SW 1271 (cell line): ENCODE results near the gene SCN2B.
"Not testable (repeated sequence)": the region's sequence is repeated elsewhere in the genome, so short reads cannot be mapped to it uniquely, and the experiment has no call there.

Experiments used
- DNase-seq, 2 experiments: peaks; one replicate each; lab custom pipeline; 2025; lab: John Stamatoyannopoulos, UW

SCN2B gene

GRCh38 chr11:118206391-118207031, 30.1 kb upstream of the SCN2B start:
- DNase-seq, result no peak

GRCh38 chr11:118205606-118206378, 29.4 kb upstream of the SCN2B start:
- DNase-seq, result no peak

DNA sequence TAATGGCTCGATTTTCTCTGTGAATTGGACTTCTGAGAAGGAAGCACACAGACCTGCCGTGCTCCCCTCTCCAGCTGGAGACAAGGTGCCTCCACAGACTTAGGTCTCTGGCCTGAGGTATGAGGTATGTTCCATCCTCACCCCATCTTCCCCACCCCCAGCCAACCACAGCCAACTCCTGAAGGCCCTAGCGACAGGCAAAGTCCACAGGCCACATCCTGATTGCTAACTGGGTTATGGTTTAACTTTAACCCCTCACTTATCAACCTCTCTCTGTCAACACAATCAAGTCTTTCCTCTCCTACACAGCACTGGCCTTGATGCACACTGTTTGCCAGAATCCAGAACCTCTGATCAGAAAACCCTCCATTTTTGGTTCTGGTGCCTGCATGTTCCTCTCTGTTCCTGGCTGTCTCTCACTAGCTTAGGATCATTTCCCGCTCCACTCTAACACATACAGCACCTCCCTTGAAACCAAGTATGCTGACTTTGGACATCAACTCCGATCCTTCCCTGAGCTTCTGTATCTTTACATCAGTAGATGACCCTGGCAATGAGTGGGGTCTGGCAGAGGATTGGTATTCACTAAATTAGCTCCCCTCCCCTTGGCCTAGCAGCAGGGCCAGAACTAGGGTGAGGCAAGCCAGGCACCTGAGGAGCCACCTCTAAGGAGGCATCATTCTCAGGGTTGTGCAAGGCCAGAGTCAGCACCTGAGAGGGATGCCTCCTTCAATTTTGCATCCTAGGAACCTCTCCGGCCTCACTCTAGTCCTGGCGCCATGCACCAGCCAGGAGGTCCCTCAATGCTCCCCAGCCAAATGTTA, 26.4 kb upstream of the SCN2B start:
- DNase-seq, result no peak

GRCh38 chr11:118201966-118202365, 25.5 kb upstream of the SCN2B start:
- no peak for DNase-seq

DNA sequence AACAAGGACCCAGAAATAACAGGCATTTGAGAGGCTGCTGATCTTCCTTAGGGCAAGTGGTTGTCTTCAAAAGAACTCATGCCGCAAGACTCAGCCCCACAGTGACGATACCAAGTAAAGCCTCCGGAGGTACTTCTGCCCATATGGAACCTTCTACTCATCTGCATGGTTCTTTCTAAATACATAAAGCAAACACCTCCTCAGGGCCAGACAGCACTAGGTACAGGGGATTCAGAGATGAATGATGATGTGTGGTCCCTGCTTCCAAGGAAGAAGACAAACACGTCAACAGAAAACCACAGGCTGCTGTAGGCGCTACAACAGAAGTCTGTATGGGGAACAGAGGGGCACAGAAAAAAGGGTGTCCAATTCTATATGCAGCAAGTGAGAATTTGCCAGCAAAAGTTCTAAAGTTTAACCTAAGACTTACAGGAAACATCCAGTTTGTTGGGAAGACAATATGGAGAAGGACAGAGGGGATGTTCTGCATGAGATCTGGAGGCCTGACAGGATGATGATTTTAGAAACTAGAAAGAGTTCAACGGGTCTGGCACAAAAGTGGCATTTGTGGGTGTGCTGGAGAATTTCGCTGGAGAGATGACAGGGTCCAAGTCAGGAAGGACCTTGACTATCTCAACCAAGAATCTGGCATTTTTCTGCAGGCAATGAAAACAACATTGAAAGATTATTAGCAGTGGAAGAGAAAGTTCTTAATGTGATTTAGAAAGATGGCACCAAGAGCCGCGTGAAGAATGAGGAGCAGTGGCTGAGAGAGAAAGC, 24.7 kb upstream of the SCN2B start:
- no peak for DNase-seq

DNA sequence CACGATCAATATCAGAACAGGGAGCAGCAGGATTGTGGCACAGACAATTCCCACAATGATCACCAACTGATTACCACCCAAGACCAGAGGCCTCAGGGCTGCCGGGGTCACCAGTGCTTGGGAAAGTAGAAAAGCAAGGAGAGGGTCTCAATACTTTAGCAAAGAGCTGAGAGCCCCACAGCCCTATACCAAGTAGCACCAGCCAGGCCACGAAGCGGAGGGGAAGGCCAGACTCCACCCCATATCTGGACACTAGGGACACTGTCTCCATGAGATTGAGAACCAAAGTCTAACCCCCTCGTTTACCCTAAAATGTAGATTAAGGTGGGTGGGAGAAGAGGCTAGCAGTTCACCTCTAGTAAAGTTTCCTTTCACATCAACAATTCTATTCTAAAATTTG, 24.1 kb upstream of the SCN2B start:
- no peak for DNase-seq

DNA sequence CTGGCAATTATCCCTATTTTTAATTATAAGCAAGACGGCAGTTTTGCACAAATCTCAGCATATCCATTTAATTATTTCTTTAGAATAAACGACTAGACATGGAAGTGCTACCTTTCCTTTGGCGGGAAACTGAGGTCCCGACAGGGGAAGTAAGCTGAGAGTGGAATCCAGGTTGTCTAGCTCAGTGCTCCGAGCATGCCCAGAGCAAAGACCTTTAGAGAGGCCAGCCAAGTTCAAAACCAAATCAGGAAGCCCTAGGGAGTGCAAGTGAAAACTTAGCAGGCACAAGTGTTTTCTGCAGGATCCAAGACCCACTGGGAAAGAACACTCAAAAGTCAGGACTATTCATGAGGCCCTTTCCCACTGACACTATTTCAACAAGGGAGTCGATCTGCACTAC, 22.7 kb upstream of the SCN2B start:
- DNase-seq, result no peak

- DNase-seq, result peak in 1 of 2 experiments; percentile 38
Measured at GRCh38 chr11:118198370-118198769, 21.9 kb upstream of the SCN2B start.

DNA sequence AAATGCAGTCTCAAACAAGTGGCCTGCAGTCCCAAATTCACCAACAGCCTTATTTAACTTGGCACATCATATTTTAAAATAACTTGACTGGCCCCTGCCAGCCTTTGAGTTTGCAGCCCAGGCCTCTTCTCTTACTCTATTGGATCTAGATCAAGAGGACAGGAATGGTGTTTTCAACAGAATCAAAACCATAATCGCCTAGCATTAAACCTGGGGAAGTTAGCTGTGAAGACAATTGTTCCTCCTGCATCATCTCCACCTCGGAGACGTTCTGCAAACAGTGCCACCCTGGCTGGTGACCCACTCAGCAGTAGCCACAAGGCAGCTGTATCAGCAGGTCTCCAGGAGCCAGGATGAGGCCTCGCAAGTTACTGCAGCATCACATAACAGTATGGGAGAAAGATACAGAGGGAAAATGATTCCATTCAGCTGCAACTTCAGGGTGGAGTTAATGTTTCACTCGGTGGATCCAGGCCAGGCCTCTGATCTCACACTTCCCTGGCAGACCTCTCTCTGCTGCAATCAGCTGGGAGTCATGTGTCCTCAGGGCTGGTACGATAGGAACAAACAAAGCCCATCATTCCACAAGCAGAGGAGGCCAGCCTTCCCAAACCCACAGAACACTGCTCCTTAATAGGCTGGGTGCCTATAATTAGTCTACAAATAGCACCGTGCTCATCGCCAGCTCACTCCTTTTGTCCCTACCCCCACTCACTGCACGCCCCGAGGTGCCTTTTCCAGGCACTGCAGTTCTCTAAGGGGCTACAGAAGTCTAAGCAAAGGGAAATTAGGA, 18.6 kb upstream of the SCN2B start:
- DNase-seq, result no peak

GRCh38 chr11:118193910-118194566, 17.6 kb upstream of the SCN2B start:
- no peak for DNase-seq

DNA sequence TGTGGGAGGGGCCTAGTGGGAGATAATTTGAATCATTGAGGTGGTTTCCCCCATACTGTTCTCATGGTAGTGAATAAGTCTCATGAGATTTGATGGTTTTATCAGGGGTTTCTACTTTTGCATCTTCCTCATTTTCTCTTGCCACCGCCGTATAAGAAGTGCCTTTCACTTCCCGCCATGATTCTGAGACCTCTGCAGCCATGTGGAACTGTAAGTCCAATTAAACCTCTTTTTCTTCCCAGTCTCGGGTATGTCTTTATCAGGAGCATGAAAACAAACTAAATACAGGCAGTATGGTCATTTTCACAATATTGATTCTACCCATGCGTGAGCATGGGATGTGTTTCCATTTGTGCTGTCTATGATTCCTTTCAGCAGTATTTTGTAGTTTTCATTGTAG, 16.4 kb upstream of the SCN2B start:
- not testable (repeated sequence) for DNase-seq

GRCh38 chr11:118190942-118191506, 14.6 kb upstream of the SCN2B start:
- not testable (repeated sequence) for DNase-seq

- DNase-seq, result no peak
Measured at GRCh38 chr11:118186346-118187107, 10.1 kb upstream of the SCN2B start.

DNA sequence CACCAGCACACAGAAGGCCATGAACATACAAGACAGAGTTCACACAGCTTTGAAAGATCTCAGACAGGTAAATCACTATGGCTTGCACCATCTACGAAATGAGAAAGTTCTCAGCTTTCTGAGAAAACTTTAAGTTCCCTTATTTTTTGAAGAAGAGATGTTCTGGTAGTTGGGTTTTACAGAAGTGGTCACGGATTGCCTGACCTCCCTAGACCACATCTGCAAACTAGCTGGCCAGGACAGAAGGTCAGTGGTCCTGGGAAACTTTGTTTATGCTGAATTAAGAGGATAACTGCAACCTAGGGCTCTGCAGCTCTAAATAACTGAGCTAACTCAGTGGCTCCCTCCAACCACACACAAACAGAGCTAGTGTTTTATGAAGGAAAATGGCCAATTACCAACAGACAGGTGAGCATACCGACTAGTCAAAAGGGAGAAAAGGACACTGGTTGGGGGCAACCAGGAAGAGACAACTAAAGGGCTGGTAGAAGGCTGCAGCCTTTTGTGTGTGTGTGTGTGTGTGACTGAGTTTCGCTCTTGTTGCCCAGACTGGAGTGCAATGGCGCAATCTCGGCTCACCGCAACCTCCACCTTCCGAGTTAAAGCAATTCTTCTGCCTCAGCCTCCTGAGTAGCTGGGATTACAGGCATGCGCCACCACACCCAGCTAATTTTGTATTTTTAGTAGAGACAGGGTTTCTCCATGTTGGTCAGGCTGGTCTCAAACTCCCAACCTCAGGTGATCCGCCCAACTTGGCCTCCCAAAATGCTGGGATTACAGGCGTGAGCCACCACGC, 8.5 kb upstream of the SCN2B start:
- no peak for DNase-seq

GRCh38 chr11:118183691-118184090, 7.3 kb upstream of the SCN2B start:
- not testable (repeated sequence) for DNase-seq

DNA sequence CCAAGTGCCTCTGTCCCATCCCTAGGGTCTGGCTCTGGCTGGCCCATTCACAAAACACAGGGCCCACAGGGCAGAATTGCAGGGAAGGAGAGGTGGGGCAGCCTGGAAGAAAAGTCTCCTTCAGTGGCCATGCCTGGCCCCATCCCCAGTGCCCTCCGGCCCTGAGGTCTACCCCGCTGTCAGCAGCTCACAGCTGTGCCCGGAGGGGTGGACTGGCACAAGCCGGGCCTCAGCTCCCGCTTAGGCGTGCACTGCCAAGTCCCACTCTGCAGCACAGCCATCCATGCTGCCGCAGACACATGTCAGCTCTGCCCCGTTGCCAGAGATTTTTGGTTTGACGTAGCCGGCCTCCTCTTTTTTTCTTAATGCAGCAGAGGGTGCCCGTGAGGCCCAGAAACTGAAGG, 3.9 kb upstream of the SCN2B start:
- DNase-seq, result no peak

DNA sequence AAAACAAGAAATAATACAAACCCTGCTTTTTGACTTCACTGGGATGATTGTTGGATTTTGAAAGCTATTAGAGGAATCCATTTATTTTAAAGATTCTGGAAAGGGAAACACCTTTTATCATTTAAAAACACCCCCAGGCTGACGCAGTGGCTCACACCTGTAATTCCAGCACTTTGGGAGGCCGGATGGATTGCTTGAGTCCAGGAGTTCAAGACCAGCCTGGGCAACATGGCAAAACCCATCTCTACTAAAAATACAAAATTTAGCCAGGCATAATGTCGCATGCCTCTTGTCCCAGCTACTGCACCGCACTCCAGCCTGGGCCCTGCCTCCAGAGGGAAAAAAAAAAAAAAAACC, 317 bp upstream of the SCN2B start:
- no peak for DNase-seq

DNA sequence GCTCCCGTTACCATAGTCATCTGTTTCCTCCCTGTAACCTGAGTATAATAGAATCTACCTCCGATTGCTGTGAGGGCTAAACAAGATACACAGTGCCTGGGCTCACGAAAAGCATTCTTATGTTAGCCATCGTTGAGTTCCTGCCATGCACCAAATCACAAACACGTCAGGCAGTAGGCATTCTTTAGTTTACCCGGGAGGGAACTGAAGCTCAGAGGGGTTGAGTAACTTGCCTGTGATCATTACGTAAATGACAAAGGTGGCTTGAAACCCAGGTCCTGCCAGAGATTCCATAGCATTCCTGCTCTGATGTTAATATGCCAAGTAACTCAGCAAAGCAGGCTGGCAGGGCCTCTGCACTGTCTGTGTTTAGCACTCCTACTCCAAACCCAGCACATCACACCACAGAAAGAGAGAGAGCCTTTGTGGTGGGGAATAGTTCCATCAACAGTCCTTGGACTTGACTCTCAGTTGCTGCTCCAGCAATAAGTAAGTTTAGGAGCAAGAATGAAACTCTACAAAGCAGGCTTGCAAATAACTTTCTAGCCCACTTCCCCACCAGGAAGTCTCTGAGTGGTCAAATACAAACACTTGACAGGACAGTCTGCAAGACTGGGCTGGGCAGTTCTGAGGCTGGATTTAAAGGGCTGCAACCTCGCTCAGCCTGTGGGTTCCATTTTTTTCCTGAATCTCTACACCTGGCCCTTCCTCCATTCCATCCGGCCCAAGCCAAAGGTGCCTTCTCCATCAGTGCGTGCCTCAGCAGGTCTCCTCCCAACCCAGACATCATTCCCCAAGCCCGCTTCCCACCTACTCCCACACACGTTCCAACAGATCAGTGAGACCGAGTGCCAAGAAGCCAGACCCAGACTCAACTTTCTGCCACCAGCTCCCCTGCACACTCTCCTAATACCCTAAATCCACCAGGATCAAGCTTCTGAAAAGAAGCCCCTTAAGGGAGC, 1.1 kb downstream of the SCN2B start:
- no peak for DNase-seq
